HG02588 (cell line): ENCODE data around the gene NUBPL.
"Not testable (repeated sequence)": the region's sequence is repeated elsewhere in the genome, so short reads cannot be mapped to it uniquely, and the experiment has no call there.

Experiments
- ATAC-seq: cut with Tn5 transposase; IDR thresholded peaks from one replicate; pipeline ENCODE4 v1.9.1; 2021; ENCODE audit warnings: mild to moderate bottlenecking, moderate library complexity; ENCODE audit not compliant: unreplicated experiment

Gene NUBPL

DNA sequence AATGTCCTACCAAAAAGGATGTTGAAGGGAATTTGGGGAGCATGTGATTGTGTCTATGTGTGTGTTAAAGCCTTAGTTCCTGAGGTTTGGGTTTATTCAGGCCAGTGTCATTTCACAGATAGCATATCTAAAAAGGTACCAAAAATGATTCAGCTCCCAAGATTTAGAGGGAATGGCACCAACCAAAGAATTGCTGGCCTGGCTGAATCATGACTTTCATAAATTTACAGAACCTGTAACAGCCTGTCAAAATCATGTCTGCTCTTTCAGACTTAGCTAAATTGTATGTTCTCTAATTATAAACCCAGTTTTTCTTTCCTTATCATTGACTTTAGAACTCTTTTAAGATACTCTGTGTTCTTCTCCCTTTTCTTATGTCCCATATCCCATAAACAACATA is 231.5 kb downstream of the NUBPL start:
- no peak for ATAC-seq

DNA sequence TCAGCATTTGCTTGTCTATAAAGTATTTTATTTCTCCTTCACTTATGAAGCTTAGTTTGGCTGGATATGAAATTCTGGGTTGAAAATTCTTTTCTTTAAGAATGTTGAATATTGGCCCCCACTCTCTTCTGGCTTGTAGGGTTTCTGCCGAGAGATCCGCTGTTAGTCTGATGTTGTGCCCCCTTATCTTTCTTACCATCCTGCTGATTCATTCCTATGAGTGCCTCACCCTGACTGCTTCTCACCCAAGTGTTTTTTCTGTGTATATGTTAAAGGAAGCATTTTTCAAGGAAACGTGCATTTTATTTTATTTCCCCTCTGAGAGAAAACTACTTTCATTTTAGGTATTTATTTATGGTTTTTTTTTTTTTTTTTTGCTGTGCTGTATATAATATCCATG is 236.7 kb downstream of the NUBPL start:
- ATAC-seq: not testable (repeated sequence)

DNA sequence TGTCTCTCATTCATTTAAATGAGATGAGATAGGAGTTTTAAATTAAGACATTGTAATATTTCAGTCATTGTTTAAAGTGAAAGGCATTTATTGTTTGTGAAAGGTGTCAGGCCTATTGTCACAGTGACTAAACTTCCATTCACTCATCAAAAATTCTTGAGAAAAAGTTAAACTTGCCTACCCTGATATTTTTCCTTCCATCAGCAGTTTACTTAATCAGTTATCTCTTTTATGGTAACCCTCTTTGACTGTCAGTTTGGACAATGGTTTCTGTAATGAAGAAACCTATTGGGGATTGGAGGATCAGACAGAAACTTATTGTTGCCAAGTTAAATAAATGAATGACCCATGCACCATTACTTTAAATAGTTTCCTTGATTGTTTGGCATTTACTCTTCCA is 241.6 kb downstream of the NUBPL start:
- no peak for ATAC-seq

DNA sequence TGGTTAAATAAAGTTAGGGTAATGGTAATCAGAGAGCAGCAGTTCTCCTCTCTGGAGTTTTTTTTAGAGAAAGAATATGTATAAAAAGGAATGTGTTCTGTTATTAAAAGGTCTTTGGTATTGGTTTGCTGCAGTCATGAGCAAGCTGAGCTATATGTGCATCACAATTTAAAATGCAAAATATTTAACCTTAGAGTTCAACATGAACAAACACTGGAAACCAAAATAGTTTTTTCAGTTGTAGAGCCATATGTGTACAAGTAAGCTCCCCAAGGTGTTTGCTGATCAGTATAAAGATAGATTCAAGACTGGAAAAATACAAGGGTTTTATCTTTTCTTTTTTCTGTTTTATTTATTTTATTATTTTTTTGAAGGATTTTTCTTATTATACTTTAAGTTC is 245.0 kb downstream of the NUBPL start:
- no peak for ATAC-seq

DNA sequence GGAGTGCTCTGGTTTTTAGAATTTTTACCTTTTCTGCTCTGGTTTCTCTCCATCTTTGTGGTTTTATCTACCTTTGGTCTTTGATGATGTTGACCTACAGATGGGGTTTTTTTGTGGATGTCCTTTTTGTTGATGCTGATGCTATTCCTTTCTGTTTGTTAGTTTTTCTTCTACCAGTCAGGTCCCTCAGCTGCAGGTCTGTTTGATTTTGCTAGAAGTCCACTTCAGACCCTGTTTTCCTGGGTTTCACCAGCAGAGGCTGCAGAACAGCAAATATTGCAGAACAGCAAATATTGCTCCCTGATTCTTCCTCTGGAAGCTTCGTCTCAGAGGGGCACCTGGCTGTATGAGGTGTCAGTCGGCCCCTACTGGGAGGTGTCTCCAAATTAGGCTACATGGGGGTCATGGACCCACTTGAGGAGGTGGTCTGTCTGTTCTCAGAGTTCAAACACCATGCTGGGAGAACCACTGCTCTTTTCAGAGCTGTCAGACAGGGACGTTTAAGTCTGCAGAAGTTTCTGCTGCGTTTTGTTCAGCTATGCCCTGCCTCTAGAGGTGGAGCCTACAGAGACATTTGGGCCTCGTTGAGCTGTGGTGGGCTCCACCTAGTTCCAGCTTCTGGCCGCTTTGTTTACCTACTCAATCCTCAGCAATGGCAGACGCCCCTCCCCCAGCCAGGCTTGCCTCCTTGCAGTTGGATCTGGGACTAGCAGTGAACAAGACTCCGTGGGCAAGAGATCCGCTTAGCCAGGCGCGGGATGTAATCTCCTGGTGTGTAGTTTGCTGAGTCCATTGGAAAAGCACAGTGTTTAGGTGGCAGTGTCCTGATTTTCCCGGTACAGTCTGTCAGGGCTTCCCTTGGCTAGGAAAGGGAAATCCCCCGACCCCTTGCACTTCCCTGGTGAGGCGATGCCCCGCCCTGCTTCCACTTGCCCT is 250.8 kb downstream of the NUBPL start:
- not testable (repeated sequence) for ATAC-seq

DNA sequence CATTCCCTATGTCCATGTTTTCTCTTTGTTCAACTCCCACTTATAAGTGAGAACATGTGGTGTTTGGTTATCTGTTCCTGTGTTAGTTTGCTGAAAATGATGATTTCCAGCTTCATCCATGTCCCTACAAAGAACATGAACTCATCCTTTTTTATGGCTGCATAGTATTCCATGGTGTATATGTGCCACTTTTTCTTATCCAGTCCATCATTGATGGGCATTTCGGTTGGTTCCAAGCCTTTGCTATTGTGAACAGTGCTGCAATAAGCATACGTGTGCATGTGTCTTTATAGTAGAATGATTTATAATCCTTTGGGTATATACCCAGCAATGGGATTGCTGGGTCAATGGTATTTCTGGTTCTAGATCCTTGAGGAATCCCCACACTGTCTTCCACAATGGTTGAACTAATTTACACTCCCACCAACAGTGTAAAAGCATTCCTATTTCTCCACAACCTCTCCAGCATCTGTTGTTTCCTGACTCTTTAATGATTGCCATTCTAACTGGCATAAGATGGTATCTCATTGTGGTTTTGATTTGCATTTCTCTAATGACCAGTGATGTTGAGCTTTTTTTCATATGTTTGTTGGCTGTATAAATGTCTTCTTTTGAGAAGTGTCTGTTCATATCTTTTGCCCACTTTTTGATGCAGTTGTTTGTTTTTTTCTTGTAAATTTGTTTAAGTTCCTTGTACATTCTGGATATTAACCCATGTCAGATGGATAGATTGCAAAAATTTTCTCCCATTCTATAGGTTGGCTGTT is 252.7 kb downstream of the NUBPL start:
- not testable (repeated sequence) for ATAC-seq

DNA sequence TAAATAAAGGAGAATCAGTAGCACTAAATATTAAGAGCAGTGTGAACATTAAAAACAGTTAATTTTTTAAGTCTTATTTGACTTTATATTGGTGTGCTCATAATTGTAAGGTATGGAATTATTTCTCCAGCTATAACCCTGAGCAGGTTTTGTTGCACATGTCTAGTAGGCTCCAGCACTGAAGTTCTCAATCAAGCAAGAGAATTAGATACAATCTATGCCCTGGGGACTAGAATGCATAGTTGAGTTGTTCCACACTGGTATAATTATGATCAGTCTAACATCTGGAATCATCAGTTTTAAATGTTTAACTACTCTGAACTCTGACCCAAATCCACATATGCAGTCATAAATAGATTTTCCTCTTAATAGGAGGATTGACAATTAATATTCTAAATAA is 258.1 kb downstream of the NUBPL start:
- no peak for ATAC-seq

DNA sequence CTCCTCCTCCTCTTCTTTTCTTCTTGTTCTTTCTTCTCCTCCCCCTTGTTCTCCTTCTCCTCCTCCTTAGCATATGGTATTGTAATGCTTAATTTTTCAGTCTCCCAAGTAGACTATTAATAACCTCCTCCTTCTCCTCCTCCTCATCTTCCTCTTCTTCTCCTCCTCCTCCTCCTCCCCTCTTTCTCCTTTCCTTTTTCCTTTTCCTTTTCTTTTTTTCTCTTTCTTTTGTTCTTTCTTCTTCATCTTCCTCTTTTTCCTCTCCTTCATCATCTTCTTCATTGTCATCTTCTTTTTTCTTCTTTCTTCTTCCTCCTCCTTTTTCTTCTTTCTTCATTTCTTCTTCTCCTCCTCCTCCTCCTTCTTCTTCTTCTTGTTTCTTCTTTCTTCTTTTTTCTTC is 264.3 kb downstream of the NUBPL start:
- no peak for ATAC-seq

DNA sequence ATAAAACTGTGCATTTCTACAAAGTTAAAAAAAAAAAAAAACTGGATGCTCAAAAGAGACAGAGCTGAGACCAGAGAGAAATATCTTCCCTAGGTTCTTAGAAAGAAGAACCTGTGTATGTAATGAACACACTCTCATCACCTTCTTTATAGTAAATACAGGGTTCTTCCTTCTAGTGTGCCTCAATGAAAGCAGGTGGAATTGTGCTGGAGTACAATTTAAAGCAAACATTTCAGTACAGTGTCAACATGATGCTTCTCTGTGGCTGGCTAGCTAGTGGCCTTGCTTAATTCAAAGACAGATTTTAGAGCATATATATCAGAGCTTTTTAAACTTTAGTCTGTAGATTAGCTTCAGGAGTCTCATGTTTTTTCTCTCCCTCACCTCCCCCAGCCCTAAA is 266.1 kb downstream of the NUBPL start:
- ATAC-seq: no peak

DNA sequence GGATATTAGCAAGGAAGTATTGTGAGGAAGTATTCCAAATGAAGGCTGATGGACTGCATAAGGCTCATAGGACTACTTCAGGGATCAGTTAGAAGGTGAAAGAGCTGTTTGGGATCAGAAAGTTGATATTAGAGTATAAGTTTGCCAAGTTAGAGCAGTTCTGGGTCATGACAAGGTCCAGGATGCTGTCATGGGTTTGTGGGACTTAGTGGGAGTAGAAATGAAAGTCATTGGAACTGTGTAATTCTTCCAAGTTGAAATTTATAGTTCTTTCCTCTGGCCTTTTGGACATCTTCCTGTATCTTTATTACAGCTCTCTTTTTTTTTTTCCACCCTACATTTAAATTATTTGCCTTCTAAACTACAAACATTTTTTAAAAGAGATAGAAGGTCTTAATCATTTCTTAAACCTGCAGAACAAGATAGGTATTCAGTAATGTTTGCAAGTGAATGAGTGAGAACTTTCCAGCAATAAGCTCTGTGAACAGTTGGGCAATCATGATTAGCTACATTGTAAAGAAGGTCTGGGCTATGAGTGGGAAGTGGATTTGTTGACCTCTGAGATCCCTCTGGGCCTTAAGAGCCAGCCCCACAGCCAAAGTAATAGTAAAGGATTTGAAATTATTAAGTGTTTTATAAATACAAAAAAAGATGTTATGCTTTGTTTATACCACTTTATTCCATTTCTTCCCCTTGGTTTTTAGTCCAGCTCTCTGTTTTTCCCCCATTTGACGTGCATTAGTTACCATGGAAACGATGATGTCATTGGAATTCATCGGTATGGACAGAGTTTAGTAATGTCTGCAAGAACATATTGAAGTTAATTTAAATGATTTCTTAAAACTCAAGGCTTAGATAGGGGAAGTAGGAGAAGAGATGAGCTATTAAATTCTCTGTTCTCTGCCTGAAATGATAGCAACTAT is 268.0 kb downstream of the NUBPL start:
- ATAC-seq: no peak

DNA sequence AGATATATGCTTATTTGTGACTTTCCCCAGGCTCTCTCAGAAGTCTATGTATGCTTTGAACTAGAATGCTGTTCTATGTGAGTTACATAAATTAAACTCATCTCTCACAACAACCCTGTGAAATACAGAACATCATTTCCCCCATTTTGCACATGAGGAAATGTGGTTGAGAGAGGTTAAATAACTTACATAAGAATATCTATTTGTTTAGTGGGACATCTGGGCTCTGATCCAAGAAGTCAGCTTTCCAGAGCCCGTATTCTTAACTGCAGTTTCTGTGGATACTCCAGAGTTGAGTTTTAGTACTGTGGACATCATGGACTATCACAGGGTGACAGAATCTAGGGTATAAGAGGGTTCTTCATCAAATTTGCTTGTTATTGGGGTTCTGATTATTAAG is 273.4 kb downstream of the NUBPL start:
- ATAC-seq: no peak

DNA sequence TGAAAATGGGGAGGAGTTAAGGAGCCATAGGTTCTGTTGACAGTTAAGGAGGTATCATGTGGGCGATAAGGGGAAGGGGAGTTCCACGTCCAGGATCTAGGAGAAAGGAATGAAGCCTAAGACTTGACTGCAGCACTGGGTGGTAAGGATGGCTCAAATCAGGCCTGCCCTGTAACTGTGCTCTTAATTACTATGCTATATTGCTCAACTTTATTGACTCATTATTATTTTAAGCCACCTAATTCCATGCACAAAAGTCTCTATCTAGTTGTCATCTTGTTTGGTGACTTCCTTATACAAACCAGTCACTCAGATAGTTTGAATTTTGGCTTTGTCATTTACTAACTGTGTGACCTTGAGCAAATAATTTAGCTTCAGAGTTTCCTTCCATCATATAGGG is 273.8 kb downstream of the NUBPL start:
- ATAC-seq: no peak

DNA sequence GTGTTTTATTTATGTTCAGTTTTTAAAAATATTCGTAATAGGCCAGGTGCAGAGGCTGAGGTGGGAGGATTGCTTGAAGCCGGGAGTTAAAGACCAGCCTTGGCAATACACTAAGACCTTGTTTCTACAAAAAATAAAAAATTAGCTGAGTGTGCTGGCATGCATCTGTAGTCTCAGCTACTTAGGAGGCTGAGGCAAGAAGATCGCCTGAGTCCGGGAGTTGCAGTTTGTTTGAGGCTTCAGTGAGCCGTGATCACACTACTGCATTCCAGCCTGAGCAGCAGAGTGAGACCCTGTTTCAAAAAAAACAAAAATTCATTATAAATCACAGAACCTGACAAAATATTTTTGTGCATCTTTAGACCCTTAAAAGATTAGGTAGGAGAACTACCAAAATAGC is 275.8 kb downstream of the NUBPL start:
- no peak for ATAC-seq

DNA sequence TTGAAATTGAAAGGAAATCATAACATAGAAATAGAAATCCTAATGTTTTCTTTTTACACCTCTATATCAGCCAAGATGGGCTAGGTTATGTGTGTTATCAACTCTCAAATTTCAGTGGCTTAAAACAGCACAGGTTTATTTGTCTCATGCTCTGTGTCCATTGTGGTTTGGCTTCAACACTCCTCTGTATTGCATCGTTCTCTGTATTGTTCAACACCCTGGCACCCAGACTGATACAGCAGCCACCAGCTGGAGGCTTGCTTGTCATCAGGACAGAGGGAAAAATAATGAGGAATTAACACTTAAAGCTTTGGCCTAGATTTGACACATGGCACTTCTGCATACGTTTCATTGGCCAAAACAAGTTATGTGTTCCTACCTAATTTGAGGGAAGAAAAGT is 281.7 kb downstream of the NUBPL start:
- no peak for ATAC-seq

DNA sequence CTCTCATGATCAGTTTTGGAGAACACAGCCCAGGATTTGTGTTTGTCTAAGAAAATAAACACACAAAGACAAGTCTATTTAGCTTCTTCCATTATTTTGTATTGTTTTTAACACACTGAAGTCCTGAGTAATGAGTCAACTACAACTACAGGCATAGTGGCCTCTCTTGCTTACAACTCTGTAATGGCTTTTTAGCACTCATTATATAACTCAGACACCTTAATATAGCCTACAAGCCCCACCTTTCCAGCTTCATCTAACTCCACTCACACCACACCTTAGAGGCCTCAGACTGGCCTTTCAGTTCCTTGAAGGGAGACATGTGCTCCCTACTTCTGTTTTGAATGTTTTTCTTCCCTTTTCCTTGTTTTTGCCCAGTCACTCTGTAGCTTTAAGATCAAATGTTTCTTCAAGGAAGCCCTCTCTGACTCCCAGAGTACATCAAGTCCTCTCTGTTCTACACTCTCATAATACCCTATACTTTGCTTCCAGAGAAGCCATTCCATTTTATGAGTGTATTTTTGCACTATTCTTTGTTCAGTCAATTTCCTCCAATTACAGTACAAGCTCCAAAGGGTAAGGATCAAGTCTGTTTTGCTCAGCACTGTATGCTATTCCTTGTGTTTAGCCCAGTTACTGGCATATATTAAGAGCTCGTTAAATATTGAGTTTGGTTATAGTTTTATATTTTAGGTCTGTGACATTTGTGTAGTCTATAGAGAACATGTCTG is 282.3 kb downstream of the NUBPL start:
- ATAC-seq: no peak

DNA sequence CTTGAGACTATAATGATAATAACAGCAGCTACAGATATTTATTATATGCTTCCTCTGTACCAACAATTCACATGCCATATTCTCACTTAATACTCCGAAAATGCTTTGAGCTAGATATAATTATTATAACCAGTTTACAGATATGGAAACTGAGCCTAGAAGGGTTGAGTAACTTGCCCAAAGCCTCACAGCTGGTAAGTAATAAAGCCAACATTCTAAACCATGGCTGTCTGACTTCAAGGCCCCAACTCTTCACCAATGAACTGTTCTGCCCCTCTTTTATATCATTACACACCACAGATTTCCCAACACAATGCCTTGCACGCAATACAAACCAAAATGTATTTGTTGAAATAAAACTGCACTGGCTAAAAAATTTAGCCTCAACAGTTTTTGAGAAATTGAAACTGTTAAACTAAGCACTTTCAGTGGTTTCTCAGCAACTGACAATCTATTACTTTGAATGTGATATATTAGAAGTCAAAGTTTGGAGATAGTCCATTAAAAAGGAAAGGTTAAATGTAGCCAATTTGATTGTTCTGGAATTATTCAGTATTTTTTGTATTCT is 293.4 kb downstream of the NUBPL start:
- ATAC-seq: no peak

DNA sequence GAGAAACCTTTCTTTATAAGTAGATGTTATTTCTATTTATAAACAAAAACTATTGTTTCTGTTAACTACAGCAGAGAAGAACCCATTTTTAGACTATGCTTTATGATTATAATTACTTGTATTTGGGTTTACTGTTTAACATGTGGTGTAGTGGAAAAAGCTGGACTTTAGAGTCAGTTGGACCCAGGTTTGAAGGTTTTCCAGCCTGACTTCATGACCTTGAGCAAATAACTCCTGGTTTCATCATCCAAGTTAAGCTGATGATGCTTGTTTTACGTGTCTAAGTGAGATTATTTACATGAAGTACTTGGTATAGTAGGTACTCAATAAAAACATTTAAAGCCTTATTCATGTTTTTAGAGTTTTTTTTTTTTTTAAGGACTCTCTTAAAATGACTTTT is 294.1 kb downstream of the NUBPL start:
- ATAC-seq: no peak

DNA sequence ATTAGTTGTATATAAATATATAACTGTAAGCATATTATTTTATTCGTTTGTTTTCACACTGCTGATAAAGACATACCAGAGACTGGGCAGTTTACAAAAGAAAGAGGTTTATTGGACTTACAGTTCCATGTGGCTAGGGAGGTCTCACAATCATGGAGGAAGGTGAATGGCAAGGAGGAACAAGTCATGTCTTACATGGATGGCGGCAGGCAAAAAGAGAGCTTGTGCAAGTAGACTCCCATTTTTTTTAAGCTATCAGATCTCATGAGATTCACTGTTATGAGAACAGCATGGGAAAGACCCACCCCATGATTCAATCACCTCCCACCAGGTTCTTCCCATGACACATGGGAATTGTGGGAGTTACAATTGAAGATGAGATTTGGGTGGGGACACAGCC is 294.8 kb downstream of the NUBPL start:
- ATAC-seq: not testable (repeated sequence)

DNA sequence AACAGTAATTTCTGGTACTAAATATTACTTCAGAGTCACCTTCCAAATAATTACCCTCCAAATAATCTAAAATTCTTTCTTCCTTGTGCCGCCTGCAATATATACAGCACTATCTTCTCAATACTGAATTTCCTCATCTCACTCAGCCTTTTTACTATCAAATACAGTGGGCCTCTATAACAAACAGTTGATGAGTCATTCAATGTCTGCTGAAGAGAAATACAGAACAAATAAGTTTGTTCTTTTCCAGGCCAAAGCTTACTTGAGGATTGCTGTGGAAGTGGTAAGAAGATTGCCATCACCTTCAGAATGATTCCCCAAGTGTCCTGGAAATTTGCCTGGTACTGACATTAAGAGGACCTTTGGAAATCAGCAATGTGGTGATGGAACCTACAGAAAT is 297.7 kb downstream of the NUBPL start:
- ATAC-seq: no peak
